KOPT-K1 (cell line): ENCODE measurements around the gene DIS3L2.
A peak's percentile ranks its signal among the peaks of the same experiment; 100 is the strongest.
"Not testable (repeated sequence)": the region's sequence is repeated elsewhere in the genome, so short reads cannot be mapped to it uniquely, and the experiment has no call there.

ENCODE experiments used
- H3K27ac ChIP-seq: fragments of 200-600 bp; sonication (generic); 2 replicates; pipeline ENCODE4 v1.5.1; 2016; ENCODE audit warnings: antibody characterized with exemption, mild to moderate bottlenecking, low read depth, low read length; ENCODE audit not compliant: poor library complexity, severe bottlenecking
- H3K36me3 ChIP-seq: fragments of 200-600 bp; sonication (generic); 2 replicates; pipeline ENCODE4 v1.5.1; 2017; ENCODE audit warnings: antibody characterized with exemption, mild to moderate bottlenecking, low read length, moderate library complexity; ENCODE audit not compliant: insufficient read depth
- H3K9me3 ChIP-seq: fragments of 200-600 bp; sonication (generic); 2 replicates; pipeline ENCODE4 v1.5.1; 2017; ENCODE audit warnings: antibody characterized with exemption, low read length, mild to moderate bottlenecking; ENCODE audit not compliant: insufficient read depth, poor library complexity, severe bottlenecking

DIS3L2 gene

GRCh38 chr2:232316461-232317330, 355.2 kb downstream of the DIS3L2 start:
- Histone ChIP-seq H3K9me3 (peaks cover 20% of the 10 kb centered on the region), H3K27ac (peak overlapping the region; percentile 55), H3K36me3 (peaks cover 5% of the 10 kb centered on the region; the same call in 1 of the 2 replicates)

- H3K36me3 ChIP-seq, result peaks cover 4% of the 10 kb centered on the region; the same call in 1 of the 2 replicates
- H3K27ac ChIP-seq, result peak overlapping the region; percentile 61
- H3K9me3 ChIP-seq, result peaks cover 7% of the 10 kb centered on the region
Observed at GRCh38 chr2:232318169-232318855, 356.8 kb downstream of the DIS3L2 start.

- Histone ChIP-seq H3K27ac (peak overlapping the region; percentile 61), H3K36me3 (no peaks in the 10 kb centered on the region), H3K9me3 (no peaks in the 10 kb centered on the region)
Observed at GRCh38 chr2:232319067-232319802, 357.7 kb downstream of the DIS3L2 start.

GRCh38 chr2:232319803-232320442, 358.4 kb downstream of the DIS3L2 start:
- Histone ChIP-seq H3K36me3 (no peaks in the 10 kb centered on the region), H3K27ac (peak overlapping the region; percentile 61), H3K9me3 (no peaks in the 10 kb centered on the region)

GRCh38 chr2:232320443-232320803, 358.9 kb downstream of the DIS3L2 start:
- Histone ChIP-seq H3K9me3 (no peaks in the 10 kb centered on the region), H3K36me3 (no peaks in the 10 kb centered on the region), H3K27ac (peak overlapping the region; percentile 61)

- peak overlapping the region; percentile 61 for H3K27ac ChIP-seq
- no peaks in the 10 kb centered on the region for H3K36me3 ChIP-seq
- no peaks in the 10 kb centered on the region for H3K9me3 ChIP-seq
Observed at GRCh38 chr2:232321156-232321816, 359.8 kb downstream of the DIS3L2 start.

GRCh38 chr2:232321817-232322559, 360.5 kb downstream of the DIS3L2 start:
- no peaks in the 10 kb centered on the region for H3K9me3 ChIP-seq
- H3K27ac ChIP-seq, result no peak overlapping the region
- H3K36me3 ChIP-seq, result no peaks in the 10 kb centered on the region

GRCh38 chr2:232322560-232323327, 361.2 kb downstream of the DIS3L2 start:
- Histone ChIP-seq H3K27ac (no peak overlapping the region), H3K9me3 (no peaks in the 10 kb centered on the region)

GRCh38 chr2:232323328-232323650, 361.8 kb downstream of the DIS3L2 start:
- no peaks in the 10 kb centered on the region for H3K9me3 ChIP-seq
- H3K27ac ChIP-seq, result no peak overlapping the region
- no peaks in the 10 kb centered on the region for H3K36me3 ChIP-seq

More at GRCh38 chr2:232322560-232323327, 361.2 kb downstream of the DIS3L2 start:
- no peaks in the 10 kb centered on the region for H3K36me3 ChIP-seq

- not testable (repeated sequence) for H3K27ac ChIP-seq, H3K36me3 ChIP-seq, H3K9me3 ChIP-seq
Observed at GRCh38 chr2:232323967-232324366, 362.5 kb downstream of the DIS3L2 start.

- H3K27ac ChIP-seq, result no peak overlapping the region
- no peaks in the 10 kb centered on the region for H3K9me3 ChIP-seq
- H3K36me3 ChIP-seq, result no peaks in the 10 kb centered on the region
Observed at GRCh38 chr2:232324778-232325177, 363.3 kb downstream of the DIS3L2 start.

GRCh38 chr2:232325324-232326273, 364.1 kb downstream of the DIS3L2 start:
- no peaks in the 10 kb centered on the region for H3K36me3 ChIP-seq
- H3K27ac ChIP-seq, result no peak overlapping the region
- H3K9me3 ChIP-seq, result no peaks in the 10 kb centered on the region
